EL (cell line): ENCODE results near the gene FAM227A.

Source experiments
- DNase-seq: peaks from one replicate; pipeline ENCODE4 v3.0.0-alpha.2; 2016

Gene FAM227A

GRCh38 chr22:38656256-38657044 lies at the start of gene FAM227A, which contains the start of gene CBY1:
Gene FAM227A, minus strand, starts transcription at chr22:38656392. Its CDS starts 6,224 bp downstream, at chr22:38650168.
Gene CBY1, plus strand, starts transcription at chr22:38656638. Its CDS starts 11,417 bp downstream, at chr22:38668055.
- DNase-seq = peak; percentile 85

GRCh38 chr22:38705235-38706100 lies 49.3 kb upstream of the FAM227A start, which contains the start of gene GTPBP1:
Gene GTPBP1, plus strand, starts transcription at chr22:38705944. Its CDS starts 12 bp downstream, at chr22:38705956.
- peak; percentile 100 for DNase-seq

DNA sequence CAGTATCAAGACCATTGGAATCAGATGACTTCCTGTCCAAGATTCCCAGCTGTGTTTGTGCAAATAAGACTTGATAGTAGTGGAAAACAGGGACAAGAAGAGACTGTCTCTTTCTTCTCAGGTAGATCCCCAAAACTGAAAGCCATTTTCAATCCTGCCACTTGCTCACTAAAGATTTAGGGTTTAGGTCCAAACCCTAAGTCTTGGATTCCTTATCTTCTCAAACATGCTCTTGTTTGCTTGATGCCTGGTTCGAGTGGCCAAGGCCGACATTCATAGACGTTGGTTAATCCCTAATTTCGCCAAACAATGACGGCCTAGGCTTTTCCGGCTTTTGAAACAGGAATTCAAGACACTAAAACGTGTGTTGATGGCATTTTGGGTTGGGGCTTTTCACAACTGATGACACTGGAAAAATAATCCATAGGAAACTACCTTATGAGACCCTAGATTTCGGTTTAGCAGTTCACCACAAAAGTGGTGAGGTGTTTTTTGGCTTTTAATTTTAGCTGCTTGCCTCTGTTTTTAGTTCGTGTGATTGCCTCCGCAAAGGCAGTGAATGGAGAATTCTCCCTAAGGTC lies 48.6 kb upstream of the FAM227A start:
- no peak for DNase-seq

- peak; percentile 93 for DNase-seq
These were observed 44.8 kb upstream of the FAM227A start, which contains the start of gene JOSD1 for GRCh38 chr22:38700789-38701628. Gene JOSD1, minus strand, starts transcription at chr22:38700943. Its CDS starts 956 bp downstream, at chr22:38699987.

DNA sequence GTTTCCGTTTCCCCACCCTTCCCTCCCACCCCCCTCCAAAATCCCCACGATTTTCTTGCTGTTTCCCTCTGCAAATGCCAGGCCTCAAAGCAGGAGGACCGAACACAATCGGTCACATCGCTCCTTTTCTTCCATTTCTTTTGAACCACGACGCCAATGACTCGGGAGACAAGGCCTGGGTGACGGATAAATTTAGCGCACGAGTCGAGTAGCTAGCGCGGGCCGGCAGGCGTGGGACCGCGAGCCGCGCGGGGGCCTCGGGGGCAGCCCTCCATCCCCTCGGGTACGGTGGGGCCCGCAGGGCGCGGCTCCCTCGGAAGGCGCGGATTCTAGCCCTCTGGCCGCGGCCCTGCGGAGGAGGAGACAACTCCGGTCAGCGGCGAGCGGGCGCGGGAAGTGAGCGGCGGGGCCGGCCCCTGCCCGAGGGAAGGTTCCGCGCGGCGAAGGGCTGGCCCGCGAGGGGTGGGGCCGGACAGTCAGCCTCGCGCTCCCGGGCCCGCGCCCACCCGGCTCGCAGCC lies 44.1 kb upstream of the FAM227A start:
- peak; percentile 76 for DNase-seq

DNA sequence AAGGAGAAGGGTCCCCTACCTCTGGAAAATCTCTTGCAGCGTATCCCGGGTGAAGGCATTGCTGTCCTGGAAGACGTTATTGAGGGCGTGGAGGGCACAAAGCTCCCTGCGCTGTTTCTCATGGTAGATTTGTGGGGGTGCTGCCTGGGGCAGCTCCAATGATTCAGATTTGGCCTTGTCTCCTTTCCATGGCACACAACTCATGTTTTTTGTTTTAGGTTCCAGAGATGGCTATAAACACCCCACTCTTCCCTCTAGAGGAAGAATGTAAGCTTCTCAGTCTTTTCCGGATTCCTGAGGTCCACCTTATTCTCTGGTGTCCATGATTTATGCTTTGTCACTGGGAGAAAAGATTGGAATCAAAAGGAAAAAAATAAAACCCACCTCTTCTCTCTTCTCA lies 43.6 kb upstream of the FAM227A start:
- DNase-seq = peak; percentile 55

DNA sequence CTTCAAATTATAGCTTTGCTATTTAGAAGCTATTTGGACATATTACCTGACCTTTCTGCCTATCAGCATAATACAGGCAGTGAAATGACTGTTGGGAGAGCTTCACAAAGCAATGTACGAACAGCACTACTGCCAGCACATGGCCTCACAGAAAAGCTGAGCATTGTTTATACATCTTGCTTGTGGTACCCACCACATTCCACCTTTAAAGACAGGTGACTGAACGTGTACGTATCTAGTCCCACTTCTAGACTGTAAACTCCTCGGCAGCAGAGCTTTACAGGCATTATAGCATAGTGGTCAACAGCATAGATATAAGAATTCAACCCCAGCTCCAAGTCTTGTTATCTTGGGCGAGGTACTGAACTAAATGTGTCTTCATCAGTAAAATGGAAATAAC lies 43.0 kb upstream of the FAM227A start:
- no peak for DNase-seq

- no peak for DNase-seq
These were observed 42.4 kb upstream of the FAM227A start for GRCh38 chr22:38698407-38699094.

DNA sequence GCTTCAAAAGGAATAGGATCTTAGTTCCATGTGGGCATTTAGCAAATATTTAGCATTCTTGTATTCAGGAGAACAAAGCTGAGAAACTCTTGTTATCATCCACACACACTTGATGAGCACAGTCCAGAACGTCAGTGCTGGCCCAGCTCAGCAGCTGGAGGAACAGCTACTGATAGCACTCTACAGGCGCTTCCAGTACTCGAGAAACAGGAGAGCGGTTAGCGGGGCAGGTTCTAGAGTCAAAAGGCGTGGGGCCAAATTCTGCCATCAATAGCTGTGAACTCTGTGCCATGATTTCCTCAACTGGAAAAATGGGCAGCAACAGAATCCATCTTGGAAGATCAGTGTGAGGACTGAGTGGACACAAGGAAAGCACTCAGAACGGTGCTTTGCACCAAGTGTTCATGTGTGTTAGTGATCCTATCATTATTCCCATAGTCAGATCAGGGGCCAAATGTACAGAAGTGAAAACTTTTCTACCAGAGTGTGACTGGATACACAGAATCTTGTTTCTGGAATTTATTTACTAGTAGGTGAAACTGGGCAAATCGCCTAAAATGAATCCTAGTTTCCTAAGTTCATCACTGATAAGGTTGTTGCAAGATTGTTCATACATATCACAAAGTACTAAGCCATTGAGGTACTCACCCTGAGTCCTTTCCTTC lies 41.4 kb upstream of the FAM227A start:
- DNase-seq = no peak

DNA sequence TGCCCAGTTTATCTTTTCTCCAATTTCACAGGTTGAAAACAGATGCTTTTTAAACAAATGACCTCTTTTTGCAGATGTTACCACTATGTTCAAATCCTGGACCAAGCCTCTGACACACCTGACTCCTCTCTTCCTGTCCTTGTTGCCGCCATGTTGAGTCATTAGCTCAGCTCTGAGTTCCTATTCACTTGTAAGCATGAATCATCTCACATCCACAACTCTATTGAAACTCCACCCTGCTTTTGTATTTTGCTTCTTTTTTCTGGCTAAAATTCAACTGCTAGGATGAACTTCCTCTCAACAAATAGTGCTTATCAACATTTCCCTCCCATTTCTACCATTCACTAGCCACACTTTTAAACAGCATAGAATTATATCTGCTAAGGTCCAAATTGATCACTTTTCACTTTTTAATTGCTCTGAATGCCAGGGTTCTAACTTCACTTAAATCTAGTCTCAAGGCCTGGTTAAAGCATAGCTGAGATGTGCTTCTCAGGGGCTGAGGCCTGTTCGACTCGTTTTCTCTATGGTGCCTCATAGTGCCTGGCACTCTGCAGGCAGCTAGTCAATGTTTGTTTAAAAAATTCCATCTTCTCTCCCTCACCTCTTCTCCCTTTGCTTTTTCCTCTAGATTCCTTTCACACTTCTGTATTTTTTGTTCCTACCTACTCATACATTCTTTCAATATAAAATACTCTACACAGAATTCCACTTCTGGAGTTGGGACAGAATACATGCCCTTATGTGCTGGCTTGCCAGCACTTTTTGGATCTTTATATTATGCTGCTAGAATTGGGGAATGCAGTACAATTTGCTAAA lies 40.6 kb upstream of the FAM227A start:
- peak; percentile 84 for DNase-seq

DNA sequence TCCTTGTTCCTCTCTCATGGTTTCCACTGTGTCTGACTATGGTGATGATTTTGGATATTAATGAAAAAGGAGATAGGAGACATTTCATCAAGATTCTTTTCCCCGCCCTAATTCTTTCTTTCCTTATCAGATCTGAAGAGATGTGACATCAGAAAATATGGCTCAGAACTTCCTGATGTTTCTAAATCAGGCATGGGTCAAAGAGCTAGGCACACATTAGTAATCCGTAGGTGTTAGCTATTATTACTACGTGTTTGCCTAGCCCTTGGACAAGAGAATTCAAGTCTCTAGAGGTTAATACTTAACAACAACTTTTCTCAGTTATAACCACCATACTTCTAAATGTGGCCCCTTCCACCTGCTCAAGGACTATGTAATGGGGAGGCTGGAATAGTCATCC lies 38.7 kb upstream of the FAM227A start:
- DNase-seq = no peak

DNA sequence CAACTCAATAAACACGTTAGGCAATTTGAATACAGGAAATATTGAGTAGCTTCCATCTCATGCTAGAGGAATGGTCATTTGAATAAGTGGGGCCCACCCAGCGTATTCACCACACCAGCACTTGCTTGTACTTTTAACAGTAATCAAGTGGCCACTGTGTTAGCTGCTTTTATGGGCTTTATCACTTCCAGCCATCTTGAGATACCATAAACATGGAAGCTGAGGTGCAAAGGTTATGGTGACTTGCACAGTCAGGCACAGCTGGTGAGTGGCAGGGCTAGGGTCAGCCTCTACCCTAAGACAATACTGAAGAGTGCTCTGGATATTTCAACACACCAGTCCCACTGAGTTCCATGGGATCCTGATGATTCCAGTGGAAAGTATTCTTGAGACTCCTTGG lies 37.9 kb upstream of the FAM227A start:
- DNase-seq = no peak

DNA sequence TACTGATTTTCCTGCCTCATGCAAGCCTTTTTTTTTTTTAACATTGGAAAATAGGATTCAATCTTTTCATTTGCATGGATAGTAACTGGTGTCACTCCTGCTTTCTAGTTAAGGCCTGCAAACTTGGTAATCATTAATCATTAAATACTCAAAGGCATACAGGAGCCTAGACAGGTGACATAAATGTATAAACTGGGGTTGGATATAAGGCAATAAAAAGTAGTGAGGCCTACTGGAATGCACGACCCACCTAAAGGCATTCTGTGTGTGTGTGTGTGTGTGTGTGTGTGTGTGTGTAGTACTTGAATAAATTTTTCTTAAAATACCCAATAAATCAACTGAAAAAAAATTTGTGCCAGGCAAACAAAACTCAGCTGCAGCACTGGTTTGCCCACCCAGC lies 33.5 kb upstream of the FAM227A start:
- no peak for DNase-seq

DNA sequence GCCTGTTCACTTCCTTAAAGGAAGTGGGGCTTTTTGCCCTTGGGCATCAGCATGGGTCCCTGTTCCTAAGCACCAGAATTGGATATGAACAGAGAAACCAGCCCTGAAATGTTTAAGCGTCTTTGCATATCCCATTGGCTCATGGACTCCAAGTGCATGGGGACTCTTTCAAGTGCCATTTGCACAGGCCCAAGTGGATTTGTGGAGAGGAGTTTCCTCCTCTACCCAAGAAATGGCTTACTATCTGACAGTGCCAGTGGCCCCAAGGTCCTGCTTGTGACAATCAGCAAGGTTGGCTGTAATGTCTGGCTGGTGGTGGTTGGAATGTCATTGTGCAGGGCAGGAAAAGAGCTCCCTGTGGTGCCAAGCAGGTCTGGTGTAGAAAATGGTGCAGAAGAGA lies 29.6 kb upstream of the FAM227A start:
- DNase-seq = no peak

DNA sequence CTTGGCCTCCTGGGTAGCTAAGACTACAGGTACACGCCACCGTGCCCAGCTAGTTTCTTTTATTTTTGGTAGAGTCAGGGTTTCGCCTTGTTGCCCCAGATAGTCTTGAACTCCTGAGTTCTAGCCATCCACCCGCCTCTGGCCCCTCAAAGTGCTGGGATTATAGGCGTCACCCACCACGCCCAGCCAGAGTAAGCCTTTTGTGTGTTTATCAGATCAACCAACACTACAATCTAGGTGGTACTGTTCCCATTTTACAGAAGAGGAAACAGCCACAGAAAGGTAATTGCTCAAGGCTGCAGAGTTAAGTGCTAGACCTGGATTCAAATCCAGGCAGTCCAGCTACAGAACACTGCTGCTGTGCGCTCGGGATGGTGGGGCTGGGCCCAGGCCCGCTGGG lies 28.7 kb upstream of the FAM227A start:
- no peak for DNase-seq

- DNase-seq = peak; percentile 88
These were observed 25.6 kb upstream of the FAM227A start, which contains the start of gene TOMM22 for GRCh38 chr22:38681582-38682335. Gene TOMM22, plus strand, starts transcription at chr22:38681957. Its CDS starts 22 bp downstream, at chr22:38681979.

- DNase-seq = no peak
These were observed 19.6 kb upstream of the FAM227A start for GRCh38 chr22:38675833-38676232.

DNA sequence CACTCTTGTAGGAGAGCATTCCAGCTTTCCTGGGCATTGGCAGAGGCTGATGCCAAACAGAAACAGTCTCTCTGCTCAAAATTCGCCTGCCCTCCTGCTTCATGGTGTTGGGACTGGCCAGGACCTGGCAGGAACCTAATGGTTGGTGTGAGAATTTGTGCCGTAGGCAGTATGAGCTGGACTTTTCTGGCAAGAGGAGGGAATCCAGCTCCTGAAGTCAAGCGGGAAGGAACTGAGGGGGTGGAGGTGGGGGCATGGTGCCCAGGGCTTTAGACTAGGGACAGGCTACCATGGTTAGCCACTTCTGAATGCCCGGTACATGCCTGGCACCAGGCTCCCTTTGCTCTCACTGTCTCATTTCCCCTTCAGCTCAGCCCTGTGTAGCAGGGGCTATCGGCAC lies 18.7 kb upstream of the FAM227A start:
- DNase-seq = no peak
